Mesenchymal stem cell (in vitro differentiated cells and primary cell): Measurements from ENCODE around the gene PTPN5.

Experiments used
- DNase-seq: peaks from one replicate; pipeline ENCODE4 v3.0.0-alpha.2; 2013
- H2AFZ ChIP-seq: one replicate; pipeline ENCODE4 v1.6.1; 2013; ENCODE audit warnings: low read depth, mild to moderate bottlenecking, control low read depth, inconsistent platforms, low read length, moderate library complexity
- H2AK5ac ChIP-seq: 2 replicates; pipeline ENCODE4 v1.6.1; 2013; ENCODE audit warnings: low read length, moderate library complexity, mild to moderate bottlenecking, inconsistent platforms; ENCODE audit not compliant: severe bottlenecking
- H2BK120ac ChIP-seq: one replicate; pipeline ENCODE4 v1.6.1; 2013; ENCODE audit warnings: low read depth, mild to moderate bottlenecking, inconsistent platforms, low read length, moderate library complexity
- H2BK12ac ChIP-seq, 2 experiments: one replicate each; pipeline ENCODE4 v1.6.1; 2013; ENCODE audit warnings: inconsistent platforms in 2 of 2, low read length in 2 of 2, mild to moderate bottlenecking in 2 of 2, moderate library complexity in 2 of 2, control low read depth in 1 of 2
- H2BK15ac ChIP-seq: one replicate; pipeline ENCODE4 v1.6.1; 2013; ENCODE audit warnings: mild to moderate bottlenecking, low read depth, inconsistent platforms; ENCODE audit not compliant: poor library complexity, severe bottlenecking
- H2BK5ac ChIP-seq: 2 replicates; pipeline ENCODE4 v1.6.1; 2013; ENCODE audit warnings: low read depth, mild to moderate bottlenecking, low read length, control low read depth, inconsistent platforms; ENCODE audit not compliant: poor library complexity, severe bottlenecking
- H3K14ac ChIP-seq, 2 experiments: one replicate each; pipeline ENCODE4 v1.6.1; 2013; ENCODE audit warnings: inconsistent platforms in 2 of 2, low read length in 2 of 2, control low read depth in 1 of 2, mild to moderate bottlenecking in 1 of 2, moderate library complexity in 1 of 2
- H3K18ac ChIP-seq, 2 experiments: one replicate each; pipeline ENCODE4 v1.6.1; 2013; ENCODE audit warnings: inconsistent platforms in 2 of 2, low read length in 2 of 2, control low read depth in 1 of 2, low read depth in 1 of 2, mild to moderate bottlenecking in 1 of 2
- H3K23ac ChIP-seq, 2 experiments: one replicate each; pipeline ENCODE4 v1.6.1; 2013; ENCODE audit warnings: inconsistent platforms in 2 of 2, low read length in 2 of 2, mild to moderate bottlenecking in 2 of 2, moderate library complexity in 2 of 2, control low read depth in 1 of 2
- H3K27ac ChIP-seq: 2 replicates; pipeline ENCODE4 v1.5.1; 2013; ENCODE audit warnings: mild to moderate bottlenecking, moderate library complexity, low read length, control low read depth, inconsistent platforms; ENCODE audit not compliant: poor library complexity, severe bottlenecking
- H3K27me3 ChIP-seq, 2 experiments: 2 replicates each; pipeline versions ENCODE4 v1.6.1 to v1.7.0; 2013; ENCODE audit warnings: low read length in 2 of 2, mild to moderate bottlenecking in 2 of 2, moderate library complexity in 2 of 2, control low read depth in 1 of 2, inconsistent platforms in 1 of 2; ENCODE audit not compliant: control insufficient read depth in 1 of 2, insufficient read depth in 1 of 2
- H3K36me3 ChIP-seq, 2 experiments: 2 replicates each; pipeline versions ENCODE4 v1.6.1 to v1.7.0; 2013; ENCODE audit warnings: low read length in 2 of 2, control low read depth in 1 of 2, inconsistent platforms in 1 of 2, low read depth in 1 of 2, mild to moderate bottlenecking in 1 of 2; ENCODE audit not compliant: insufficient read depth in 2 of 2, control insufficient read depth in 1 of 2
- H3K4ac ChIP-seq, 2 experiments: one replicate each; pipeline ENCODE4 v1.6.1; 2013; ENCODE audit warnings: inconsistent platforms in 2 of 2, low read length in 2 of 2, mild to moderate bottlenecking in 2 of 2, moderate library complexity in 2 of 2, control low read depth in 1 of 2, low read depth in 1 of 2
- H3K4me1 ChIP-seq: 2 replicates; pipeline ENCODE4 v1.6.1; 2013; ENCODE audit warnings: low read depth, low read length, control low read depth; ENCODE audit not compliant: control insufficient read depth, insufficient read depth
- H3K4me2 ChIP-seq: 2 replicates; pipeline ENCODE4 v1.6.1; 2013; ENCODE audit warnings: low read length, mild to moderate bottlenecking, inconsistent platforms; ENCODE audit not compliant: poor library complexity, severe bottlenecking
- H3K4me3 ChIP-seq, 2 experiments: 2 replicates each; pipeline versions ENCODE4 v1.5.1 to v1.7.0; 2013; ENCODE audit warnings: low read length in 2 of 2, mild to moderate bottlenecking in 2 of 2, control low read depth in 1 of 2, low read depth in 1 of 2; ENCODE audit not compliant: insufficient read depth in 1 of 2
- H3K79me1 ChIP-seq: replicated peaks from 2 replicates; pipeline ENCODE4 v1.6.1; 2013; ENCODE audit warnings: mild to moderate bottlenecking, control low read depth, low read length, inconsistent platforms; ENCODE audit not compliant: poor library complexity, severe bottlenecking
- H3K9ac ChIP-seq: 2 replicates; pipeline ENCODE4 v1.7.0; 2013; ENCODE audit warnings: mild to moderate bottlenecking, low read length, moderate library complexity
- H3K9me3 ChIP-seq: 2 replicates; pipeline ENCODE4 v1.7.0; 2013; ENCODE audit warnings: mild to moderate bottlenecking, low read length; ENCODE audit not compliant: control insufficient read depth
- H4K8ac ChIP-seq: one replicate; pipeline ENCODE4 v1.6.1; 2013; ENCODE audit warnings: inconsistent platforms, mild to moderate bottlenecking, low read length, moderate library complexity
- H4K91ac ChIP-seq: one replicate; pipeline ENCODE4 v1.6.1; 2013; ENCODE audit warnings: mild to moderate bottlenecking, low read length, inconsistent platforms
- WGBS: methylation state at CpG from one replicate; pipeline ENCODE4 v1.1.7; 2013; ENCODE audit warnings: mixed read lengths; 5-methylcytosine and 5-hydroxymethylcytosine counted together

The PTPN5 gene

GRCh38 chr11:18804199-18804999 lies 12.8 kb upstream of the PTPN5 start:
- Histone ChIP-seq H3K23ac (no peak overlapping the region), H3K14ac (no peak overlapping the region), H3K4ac (no peak overlapping the region), H3K4me1 (no peaks in the 10 kb centered on the region), H3K4me2 (no peak overlapping the region), H2BK15ac (no peak overlapping the region), H3K36me3 (no peaks in the 10 kb centered on the region), H2BK12ac (no peak overlapping the region), H2AFZ (no peak overlapping the region), H4K8ac (no peak overlapping the region), H4K91ac (no peak overlapping the region), H3K9ac (no peak overlapping the region), H3K27ac (no peak overlapping the region), H3K27me3 (peaks cover 12 to 69% of the 10 kb centered on the region in 2 experiments), H3K4me3 (no peak overlapping the region), H3K9me3 (no peaks in the 10 kb centered on the region), H2AK5ac (no peak overlapping the region), H2BK5ac (no peak overlapping the region), H3K18ac (no peak overlapping the region), H3K79me1 (no peaks in the 10 kb centered on the region), H2BK120ac (no peak overlapping the region)
- WGBS: 76% methylated on average over 2 of the region's 4 CpGs
- no peak for DNase-seq

- H3K14ac ChIP-seq: no peak overlapping the region
- H3K27me3 ChIP-seq: peaks cover 20 to 69% of the 10 kb centered on the region in 2 experiments
- no peak overlapping the region for H2BK15ac ChIP-seq
- no peaks in the 10 kb centered on the region for H3K4me1 ChIP-seq
- WGBS: 51% methylated on average over 9 of the region's 13 CpGs
- H2AFZ ChIP-seq: no peak overlapping the region
- H2BK5ac ChIP-seq: no peak overlapping the region
- no peak overlapping the region for H3K4me2 ChIP-seq
- no peak overlapping the region for H2BK120ac ChIP-seq
- H2BK12ac ChIP-seq: no peak overlapping the region
- H3K9ac ChIP-seq: no peak overlapping the region
- no peak overlapping the region for H3K4ac ChIP-seq
- H2AK5ac ChIP-seq: no peak overlapping the region
- H3K79me1 ChIP-seq: no peaks in the 10 kb centered on the region
- no peak overlapping the region for H4K8ac ChIP-seq
- H3K4me3 ChIP-seq: no peak overlapping the region
- H3K36me3 ChIP-seq: no peaks in the 10 kb centered on the region
- no peaks in the 10 kb centered on the region for H3K9me3 ChIP-seq
- H3K27ac ChIP-seq: no peak overlapping the region
- H3K18ac ChIP-seq: no peak overlapping the region
- H3K23ac ChIP-seq: no peak overlapping the region
- DNase-seq: peak; percentile 67
- H4K91ac ChIP-seq: no peak overlapping the region
Measured at GRCh38 chr11:18802381-18803257, 11.0 kb upstream of the PTPN5 start.

GRCh38 chr11:18798799-18799469 lies 7.3 kb upstream of the PTPN5 start:
- H2AK5ac ChIP-seq: no peak overlapping the region
- no peak overlapping the region for H2BK5ac ChIP-seq
- DNase-seq: no peak
- H4K8ac ChIP-seq: no peak overlapping the region
- H3K79me1 ChIP-seq: no peaks in the 10 kb centered on the region
- H3K4me2 ChIP-seq: no peak overlapping the region
- H2BK120ac ChIP-seq: no peak overlapping the region
- no peak overlapping the region for H2BK15ac ChIP-seq
- H3K14ac ChIP-seq: no peak overlapping the region
- WGBS: 95% methylated on average over 3 of the region's 3 CpGs
- no peak overlapping the region for H2BK12ac ChIP-seq
- no peak overlapping the region for H3K4me3 ChIP-seq
- H3K36me3 ChIP-seq: no peaks in the 10 kb centered on the region
- no peak overlapping the region for H3K18ac ChIP-seq
- H3K9ac ChIP-seq: no peak overlapping the region
- no peaks in the 10 kb centered on the region for H3K4me1 ChIP-seq
- H3K9me3 ChIP-seq: no peaks in the 10 kb centered on the region
- no peak overlapping the region for H4K91ac ChIP-seq
- H3K27ac ChIP-seq: no peak overlapping the region
- peaks cover 40 to 79% of the 10 kb centered on the region in 2 experiments for H3K27me3 ChIP-seq
- no peak overlapping the region for H3K23ac ChIP-seq
- H2AFZ ChIP-seq: no peak overlapping the region
- H3K4ac ChIP-seq: no peak overlapping the region

GRCh38 chr11:18794956-18795355 lies 3.4 kb upstream of the PTPN5 start:
- no peak overlapping the region for H2BK120ac ChIP-seq
- H2AFZ ChIP-seq: no peak overlapping the region
- no peak overlapping the region for H3K14ac ChIP-seq
- H3K79me1 ChIP-seq: no peaks in the 10 kb centered on the region
- H4K91ac ChIP-seq: no peak overlapping the region
- H2BK12ac ChIP-seq: no peak overlapping the region
- H2BK5ac ChIP-seq: no peak overlapping the region
- H3K36me3 ChIP-seq: no peaks in the 10 kb centered on the region
- H3K27ac ChIP-seq: no peak overlapping the region
- H3K27me3 ChIP-seq: peaks cover 64 to 85% of the 10 kb centered on the region in 2 experiments
- no peak overlapping the region for H3K4ac ChIP-seq
- H3K23ac ChIP-seq: no peak overlapping the region
- no peak overlapping the region for H3K18ac ChIP-seq
- peaks cover 12% of the 10 kb centered on the region for H3K4me1 ChIP-seq
- no peak overlapping the region for H2AK5ac ChIP-seq
- no peaks in the 10 kb centered on the region for H3K9me3 ChIP-seq
- no peak overlapping the region for H3K4me3 ChIP-seq
- DNase-seq: no peak
- H3K4me2 ChIP-seq: no peak overlapping the region
- no peak overlapping the region for H2BK15ac ChIP-seq
- WGBS: 41% methylated on average over 7 of the region's 7 CpGs
- H4K8ac ChIP-seq: no peak overlapping the region
- H3K9ac ChIP-seq: no peak overlapping the region
